T follicular helper cell (primary cell): ENCODE results near the gene PRM2.

Experiments used
- DNase-seq: peaks from one replicate; pipeline ENCODE4 v3.0.0-alpha.2; 2020; ENCODE audit warnings: low read depth
- total RNA-seq, 2 experiments: gene quantifications; one replicate each; lab custom pipeline; 2026; lab: John Stamatoyannopoulos, UW

Gene PRM2, protein sequence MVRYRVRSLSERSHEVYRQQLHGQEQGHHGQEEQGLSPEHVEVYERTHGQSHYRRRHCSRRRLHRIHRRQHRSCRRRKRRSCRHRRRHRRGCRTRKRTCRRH
- 0 reads per million in 2 experiments for total RNA-seq

DNA sequence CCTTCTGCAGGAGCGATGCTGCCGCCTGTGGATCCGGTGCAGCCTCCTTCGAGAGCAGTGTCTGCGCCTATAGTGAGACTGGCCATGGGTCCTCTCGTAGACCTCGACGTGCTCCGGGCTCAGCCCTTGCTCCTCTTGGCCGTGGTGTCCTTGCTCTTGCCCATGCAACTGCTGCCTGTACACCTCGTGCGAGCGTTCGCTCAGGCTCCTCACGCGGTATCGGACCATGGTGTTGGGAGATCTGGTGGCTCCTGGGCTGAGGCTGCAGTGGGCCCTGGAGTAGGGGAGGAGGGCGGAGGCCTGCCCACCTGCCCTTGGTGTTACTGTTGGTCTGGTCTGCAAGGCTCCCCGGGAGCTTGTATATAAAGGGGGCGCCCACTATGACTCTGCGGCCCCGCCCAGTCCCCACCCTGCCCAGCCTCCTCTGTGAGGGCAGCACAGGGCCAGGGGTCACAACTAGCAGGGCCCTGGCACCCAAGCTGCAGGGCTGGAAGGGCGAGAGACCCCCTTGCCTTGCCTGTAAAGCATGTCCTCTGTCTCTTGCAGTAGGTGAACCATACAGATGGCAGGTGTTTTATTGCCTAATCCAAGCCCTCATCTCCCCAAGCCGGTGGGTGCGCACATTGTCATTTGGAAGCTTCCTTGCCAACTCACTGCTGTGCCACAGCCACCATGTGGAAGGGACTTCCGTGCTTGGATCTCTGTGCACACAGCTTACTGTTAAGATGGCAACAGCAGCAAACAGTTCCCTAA lies at the start of gene PRM2:
TSS of gene PRM2 (minus strand) at position 338 of the 753 bp plus-strand sequence. CDS start at position 228, 110 bp downstream.
- no peak for DNase-seq

DNA sequence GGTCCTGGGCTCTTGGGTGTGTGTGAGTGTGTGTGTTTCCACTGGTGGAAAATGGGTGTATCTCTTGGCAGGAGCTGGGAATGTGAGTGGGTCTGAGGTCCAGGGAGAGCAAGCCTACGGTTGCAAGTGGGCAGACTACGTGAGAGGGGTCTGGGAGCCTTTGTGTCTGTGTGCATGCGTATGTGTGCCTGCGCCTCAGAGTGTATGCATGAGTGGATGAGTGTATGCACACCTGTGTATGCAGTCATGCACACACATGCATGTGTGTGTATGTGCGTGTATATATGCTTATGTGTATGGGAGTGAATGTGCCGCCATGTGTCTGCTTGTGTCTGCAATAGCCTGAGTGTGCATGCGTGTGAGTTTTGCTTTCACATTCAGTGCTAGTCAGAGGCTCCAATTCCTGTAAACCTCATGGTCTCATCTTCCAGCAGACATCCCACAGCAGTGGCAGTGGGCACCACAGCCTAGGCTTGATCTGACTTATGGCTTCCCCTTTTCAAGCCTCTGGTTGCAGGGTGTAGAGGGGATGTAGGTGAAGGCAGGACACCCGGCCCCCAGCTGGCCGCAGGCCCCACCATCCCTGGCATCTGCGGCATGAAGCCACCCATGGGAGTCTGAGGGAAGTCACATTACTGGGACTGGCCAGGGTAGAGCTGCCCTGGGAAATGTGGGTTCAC lies 49.3 kb upstream of the PRM2 start:
- no peak for DNase-seq

DNA sequence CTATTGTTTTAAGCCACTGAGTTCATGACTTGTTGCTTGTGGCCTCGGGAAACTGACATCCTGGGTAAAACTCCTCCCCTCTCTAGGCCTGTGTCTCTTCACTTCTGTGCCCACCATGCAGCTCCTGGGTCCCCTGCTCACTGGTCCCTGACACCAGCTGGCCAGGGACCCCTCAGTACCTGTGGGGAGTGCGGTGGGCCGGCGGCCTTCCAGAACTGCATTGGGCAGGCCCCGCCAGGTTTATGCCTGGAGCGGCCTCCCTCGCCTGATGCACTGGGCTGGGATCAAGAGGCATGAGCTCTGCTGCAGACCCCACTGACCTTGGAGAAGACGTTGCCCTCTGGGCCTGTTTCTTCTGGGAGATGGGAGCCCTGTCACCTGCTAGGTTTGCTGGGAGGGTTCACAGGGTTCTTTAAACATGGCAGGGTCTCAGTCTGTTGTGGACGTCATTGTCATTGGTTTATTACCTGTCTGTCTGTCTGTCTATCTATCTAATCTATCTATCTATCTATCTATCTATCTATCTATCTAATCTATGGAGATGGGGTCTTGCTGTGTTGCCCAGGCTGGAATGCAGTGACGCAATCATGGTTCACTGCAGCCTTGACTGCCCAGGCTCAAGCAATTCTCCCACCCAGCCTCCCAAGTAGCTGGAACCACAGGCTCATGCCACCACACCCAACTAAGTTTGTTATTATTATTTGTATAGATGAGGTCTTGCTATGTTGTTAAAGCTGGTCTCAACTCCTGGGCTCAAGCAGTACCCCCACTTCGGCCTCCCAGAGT lies 47.5 kb upstream of the PRM2 start:
- no peak for DNase-seq

DNA sequence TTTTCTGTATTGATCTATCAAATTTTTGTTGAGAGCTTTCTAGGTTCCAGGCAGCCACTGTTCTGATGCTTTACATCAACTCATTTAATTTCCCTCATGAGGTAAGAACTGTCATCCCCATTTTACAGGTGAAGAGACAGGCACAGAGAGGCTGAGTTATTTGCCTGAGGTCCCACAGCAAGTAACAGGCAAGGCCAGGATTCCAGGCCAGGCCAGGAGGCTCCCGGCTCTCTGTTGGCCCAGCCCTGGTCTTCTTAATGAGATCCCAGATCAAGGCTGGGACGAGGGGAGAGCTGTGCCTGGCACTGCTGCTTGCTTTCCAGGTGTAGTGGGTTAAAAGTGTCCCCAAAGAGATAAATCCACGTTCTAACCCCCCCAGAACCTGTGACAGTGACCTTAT lies 46.5 kb upstream of the PRM2 start:
- DNase-seq = no peak

DNA sequence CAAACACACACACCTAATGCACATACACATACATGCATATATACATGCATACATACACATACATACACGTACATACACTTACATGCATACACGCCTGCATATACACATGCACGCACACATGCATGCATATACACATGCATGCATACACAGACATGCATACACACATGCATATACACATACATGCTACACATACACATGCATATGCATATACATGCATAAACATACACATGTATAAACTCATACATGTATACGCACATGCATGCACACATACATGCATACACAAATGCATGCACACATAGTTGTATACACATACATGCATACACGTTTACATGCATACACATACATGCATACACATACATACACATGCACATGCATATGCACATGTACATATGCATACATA lies 45.4 kb upstream of the PRM2 start:
- no peak for DNase-seq

DNA sequence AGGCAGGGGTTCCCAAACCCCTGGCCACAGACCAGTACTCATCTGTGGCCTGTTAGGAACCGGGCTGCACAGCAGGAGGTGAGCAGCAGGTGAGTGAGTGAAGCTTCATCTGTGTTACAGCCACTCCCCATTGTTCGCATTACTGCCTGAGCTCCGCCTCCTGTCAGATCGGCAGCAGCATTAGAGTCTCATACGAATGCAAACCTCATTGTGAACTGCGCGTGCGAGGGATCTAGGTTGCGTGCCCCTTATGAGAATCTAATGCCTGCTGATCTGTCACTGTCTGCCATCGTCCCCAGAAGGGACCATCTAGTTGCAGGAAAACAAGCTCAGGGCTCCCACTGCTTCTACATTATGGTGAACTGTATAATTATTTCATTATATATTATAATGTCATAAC lies 43.9 kb upstream of the PRM2 start:
- DNase-seq = no peak

DNA sequence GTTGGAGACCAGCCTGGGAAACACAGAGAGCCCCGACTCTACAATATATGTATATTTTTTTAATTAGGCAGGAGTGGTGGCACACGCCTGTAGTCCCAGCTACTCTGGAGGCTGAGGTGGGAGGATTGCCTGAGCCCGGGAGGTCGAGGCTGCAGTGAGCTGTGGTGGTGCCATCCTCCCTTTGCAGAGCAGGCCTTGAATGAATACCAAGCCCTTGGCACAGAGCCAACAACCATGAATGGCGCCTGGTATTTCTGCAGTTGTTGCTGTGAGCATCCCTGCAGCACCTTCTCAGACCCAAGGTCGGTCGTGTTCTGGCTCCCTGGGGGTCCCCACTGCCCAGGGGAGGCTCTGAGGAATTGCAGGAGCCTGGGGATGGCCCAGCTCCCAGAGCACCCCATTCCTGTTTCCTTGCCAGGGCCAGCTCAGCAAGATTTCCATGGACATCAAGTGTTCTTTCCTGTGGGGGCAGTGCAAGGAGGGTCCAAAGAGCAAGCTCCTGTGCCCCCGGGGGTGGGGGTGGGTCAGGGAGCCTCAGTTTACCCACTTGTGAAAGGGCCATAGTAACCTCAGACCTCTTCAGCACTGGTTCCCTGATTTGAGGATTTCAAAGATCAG lies 43.4 kb upstream of the PRM2 start:
- no peak for DNase-seq

DNA sequence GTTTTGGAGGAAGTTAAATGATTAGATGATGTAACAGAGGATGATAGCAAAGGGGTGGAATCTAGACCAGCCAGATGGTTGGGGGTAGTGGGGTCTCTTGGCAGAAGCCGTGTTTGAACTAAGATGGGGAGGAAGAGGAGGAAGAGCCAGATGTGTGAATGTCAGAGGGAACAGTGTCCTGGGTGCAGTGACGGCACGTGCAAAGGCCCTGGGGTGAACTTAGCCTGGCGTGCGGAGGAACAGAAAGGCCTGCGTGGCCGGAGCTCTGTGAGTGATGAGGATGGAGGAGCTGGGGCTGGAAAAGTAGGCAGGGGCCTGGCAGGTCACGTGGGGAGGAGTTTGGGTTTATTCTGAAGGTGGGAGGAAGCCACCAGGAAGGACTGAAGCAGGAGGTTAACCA lies 42.5 kb upstream of the PRM2 start:
- no peak for DNase-seq

DNA sequence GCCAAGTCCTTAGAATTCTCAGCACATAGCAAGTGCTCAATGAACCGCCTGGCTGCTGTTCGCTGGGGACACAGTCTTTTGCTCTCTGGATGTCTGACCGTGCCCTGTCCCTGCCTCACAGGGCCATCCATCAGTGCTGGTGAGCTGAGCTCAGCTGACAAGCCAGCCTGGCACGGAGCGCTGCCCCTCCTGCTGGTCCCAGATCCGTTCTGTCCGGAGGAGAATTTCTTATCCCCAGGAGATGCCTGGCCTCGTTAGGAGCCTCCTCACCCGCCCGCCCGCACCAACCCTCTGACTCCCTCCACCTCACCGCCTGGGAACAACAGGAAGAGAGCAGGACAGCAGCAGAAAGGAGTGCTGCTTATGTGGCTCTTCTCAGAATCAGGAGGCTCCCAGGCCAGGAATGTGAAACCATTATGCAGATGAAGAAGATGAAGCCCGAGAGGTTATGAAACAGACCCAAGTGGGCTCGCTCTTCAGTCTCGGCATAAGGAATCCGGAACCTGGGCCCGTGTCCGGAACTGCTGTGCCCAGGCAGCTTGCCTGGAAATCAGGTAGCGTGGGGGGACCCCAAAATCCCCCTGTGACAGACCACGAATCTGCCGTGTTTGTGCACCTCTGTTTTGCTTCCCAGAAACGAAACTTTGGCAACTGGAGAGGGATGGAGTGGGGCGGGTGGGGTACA lies 40.2 kb upstream of the PRM2 start:
- no peak for DNase-seq

DNA sequence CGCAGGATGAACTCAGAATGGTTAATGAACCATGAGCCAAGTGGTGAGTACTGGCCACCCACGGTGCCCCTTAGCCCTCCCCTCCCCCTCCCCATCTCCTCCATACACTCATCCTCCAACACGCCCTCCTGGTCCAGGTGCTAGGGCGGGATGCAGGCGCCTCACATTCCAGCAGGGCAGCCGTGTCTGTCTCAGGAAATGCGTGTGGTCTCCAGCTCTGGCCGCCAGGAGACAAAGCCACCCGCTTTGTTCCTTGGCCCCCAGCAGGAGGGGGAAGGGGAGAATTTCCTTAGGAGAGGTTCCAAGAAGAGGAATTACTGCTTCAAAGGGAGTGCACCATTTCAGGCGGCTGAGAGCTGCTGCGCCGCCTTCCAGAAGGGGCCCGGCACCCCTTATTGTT lies 39.2 kb upstream of the PRM2 start:
- DNase-seq = no peak

DNA sequence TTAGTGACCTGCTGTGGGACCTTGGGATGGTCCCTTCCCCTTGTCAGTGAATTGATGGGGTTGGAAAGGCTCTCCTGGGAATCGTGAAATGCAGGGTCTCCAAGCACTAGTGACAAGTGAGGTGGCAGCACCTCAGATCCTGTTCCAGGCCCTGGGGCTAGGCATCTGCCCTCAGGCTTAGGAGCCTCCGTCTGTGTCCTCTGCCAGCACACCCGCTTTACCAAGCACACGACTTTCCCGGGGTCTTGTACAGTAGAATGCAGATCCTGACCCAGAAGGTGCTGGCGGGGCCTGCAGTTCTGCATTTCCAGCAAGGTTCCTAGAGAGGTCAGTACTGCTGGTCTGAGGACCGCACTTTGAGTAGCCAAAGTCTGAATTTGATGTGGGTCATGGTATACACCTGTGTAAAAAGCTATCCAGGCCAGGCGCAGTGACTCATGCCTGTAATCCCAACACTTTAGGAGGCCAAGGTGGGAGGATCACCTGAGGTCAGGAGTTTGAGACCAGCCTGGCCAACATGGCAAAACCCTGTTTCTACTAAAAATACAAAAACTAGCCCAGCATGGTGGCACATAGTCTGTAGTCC lies 38.1 kb upstream of the PRM2 start:
- no peak for DNase-seq

DNA sequence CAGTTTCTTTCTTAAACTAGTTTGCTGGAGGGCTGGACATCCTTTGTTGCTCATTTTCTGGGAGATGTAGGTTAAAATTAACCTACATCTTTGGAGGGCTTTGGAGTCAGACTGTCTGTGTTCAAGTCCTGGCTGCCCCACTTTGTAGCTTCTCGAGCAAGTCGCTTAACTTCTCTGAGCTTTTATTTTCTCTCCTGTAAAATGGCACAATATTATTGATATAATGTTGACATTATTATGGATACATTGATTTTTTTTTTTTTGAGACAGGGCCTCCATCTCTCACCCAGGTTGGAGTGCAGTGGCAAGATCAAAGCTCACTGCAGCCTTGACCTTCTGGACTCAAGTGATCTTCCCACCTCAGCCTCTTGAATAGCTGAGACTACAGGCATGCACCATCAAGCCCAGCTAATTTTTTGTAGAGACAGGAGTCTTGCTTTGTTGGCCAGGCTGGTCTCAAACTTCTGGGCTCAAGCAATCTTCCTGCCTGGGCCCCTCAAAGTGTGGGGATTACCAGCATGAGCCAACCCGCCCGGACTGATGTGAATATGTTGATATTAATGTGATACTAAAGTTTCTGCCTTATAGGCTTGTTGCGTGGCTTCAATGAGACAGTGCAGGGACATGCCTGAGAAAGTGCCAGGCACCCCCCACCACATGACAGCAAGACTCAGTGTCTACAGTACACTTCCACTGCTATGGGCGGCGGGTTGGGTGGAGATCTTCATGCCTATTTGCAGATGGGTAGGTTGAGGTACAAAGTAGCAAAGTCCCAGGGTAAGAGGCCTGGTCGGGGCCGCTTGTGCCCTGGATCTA lies 37.4 kb upstream of the PRM2 start:
- no peak for DNase-seq

DNA sequence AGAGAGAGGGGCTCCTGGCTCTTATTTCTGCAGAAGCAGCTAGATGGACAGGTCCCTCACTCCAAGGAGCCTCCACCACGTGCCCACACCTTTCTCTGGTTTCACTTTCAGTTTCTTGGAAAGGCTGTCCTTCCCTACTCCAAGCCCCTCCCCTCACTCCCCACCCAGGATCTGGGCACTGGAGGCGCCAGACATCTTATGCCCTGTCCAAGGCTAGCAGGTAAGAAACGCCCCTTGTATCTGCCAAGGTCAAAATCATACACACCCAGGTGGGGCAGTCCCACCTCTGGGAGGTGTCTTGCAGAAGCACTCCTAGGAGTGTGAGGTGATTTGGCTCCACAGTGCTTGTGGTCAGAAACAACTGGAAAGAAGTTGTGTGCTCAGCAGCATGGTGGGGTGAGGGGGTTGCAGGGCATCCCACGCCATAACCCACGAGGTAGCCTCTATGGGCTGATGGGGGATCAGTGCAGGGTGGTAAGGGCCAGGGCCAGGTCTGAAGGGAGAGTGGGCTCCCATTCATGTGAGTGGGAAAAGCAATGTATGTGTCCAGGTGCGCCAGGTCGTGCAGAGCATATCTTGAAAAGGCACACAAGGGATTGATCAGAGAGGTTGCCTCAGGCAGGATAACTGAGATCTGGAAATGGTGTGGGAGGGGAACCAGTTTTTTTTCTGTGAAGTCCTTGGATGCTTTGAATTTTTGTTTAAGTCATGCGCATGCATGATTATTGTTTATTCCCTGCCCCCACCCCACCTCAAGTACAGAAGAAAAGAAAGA lies 36.6 kb upstream of the PRM2 start:
- DNase-seq = no peak

DNA sequence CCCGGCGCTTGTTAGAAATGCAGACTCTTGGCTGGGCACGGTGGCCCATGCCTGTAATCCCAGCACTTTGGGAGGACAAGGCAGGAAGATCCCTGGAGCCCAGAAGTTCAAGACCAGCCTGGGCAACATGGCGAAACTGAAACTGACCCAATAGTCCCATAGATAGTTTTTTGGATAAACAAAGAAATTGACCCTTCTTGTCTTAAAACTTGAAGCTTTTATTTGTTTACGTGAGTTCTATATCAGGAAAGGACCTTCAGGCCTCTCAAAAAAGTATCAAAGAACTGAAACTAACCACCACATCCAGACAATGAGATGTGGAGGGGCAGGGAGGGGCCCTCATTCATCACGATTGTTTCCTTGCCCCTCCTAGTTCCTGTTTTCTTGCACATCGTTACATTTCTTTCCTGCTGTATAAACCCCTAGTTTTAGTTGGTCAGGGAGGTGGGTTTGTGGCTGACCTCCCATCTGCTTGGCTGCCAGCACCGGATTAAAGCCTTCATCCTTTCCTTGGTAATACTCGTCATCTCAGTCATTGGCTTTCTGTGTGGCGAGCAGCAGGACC lies 34.8 kb upstream of the PRM2 start:
- no peak for DNase-seq

DNA sequence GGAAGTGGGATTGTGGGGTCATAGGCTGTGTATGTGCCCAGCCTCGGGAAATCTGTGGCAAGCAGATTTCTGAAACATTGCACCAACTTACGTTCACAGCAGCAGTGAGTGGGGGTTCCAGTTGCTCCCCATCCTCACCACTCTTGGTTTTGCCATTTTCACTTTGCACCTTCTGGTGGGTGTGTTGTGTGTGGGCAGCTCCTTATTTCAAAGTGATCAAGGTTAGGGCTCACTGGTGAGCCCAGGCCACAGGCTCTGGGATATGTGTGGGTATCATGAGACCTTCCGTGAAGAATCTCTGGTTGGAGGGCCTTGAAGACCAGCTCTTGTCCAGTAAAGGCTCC lies 34.3 kb upstream of the PRM2 start:
- no peak for DNase-seq

DNA sequence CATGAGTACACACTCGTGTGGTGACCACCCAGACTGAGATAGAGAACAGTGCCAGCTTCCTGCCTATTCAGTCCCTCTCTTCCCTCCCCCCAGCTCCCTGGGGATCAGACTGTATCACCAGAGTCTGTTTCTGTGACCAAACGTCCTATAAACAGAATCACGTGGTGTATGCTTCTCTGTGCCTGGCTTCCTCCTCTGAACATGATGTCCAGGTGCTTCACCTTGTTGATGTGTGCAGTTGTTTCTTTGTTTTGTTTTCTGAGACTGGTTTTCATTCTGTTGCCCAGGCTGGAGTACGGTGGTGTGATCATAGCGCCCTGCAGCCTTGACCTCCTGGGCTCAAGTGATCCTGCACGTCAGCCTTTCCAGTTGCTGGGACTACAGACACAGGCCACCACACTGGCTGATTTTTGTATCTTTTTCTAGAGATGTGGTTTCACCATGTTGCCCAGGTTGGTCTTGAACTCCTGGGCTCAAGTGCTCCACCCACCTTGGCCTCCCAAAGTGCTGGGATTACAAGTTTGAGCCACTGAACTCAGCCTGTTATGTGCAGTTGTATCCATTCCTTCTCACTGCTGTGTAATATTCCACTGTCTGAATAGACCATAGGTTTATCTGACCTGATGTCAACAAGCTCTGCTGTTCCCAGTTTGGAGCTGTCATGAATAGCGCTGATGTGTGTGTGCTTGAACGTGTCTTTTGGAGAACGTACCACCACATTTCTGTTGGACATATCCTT lies 33.8 kb upstream of the PRM2 start:
- DNase-seq = no peak

DNA sequence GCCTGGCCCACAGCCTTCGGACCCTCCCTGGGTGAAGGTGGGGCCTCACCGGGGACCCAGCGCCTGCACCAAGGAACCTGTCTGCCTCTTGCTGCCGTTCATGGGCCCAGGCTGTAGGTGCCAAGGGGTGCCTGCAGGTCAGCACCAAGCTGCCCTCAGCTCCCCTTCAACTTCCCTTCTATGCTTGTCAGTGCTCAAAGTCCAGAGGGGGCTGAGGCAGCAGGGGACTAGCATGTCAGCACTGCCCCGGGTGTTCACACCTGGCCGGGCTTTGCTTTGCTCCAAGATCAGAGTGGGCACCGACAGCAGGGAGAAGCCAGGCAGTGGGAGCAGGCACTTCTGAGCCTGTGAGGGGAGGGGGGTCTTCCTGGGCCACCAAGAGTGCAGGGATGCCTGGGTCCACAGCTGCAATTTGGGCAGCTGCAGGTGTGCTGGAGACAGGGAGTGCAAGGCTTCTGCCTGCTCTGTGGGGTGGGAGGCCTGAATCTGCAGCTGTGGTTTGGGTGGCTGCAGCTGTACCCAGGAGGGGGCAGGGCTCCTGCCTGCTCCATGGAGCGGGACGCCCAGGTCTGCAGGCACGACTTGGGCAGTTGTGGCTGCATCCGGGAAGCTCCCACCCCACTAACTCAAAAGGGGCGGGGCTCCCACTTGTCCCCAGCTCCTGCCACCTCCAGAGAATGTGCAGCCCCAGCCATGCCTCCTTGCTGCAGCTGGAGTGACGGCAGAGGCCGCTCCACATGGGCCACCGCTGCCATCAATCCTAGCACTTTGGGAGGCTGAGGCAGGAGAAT lies 32.4 kb upstream of the PRM2 start:
- no peak for DNase-seq
